Hindlimb muscle (tissue), 1 donor: ENCODE measurements around the gene LAMA2. TPM values are rescaled to one million over a fixed set of nuclear protein-coding genes. Genes with fewer than 3 reads are reported as not detected.

Source experiments
- DNase-seq: peaks from one replicate; pipeline ENCODE4 v3.0.0-alpha.2; 2013
- polyA plus RNA-seq: library from polyadenylated mRNA; unstranded; fragments of 120-200 nt; gene quantifications from one replicate; pipeline ENCODE4 v1.2.1, GENCODE V29; 2013; ENCODE audit not compliant: insufficient read length

LAMA2 gene
- polyA plus RNA-seq, 1 donor, result 130 TPM

- DNase-seq, result no peak
Observed at GRCh38 chr6:129385117-129385516, 502.2 kb downstream of the LAMA2 start.

DNA sequence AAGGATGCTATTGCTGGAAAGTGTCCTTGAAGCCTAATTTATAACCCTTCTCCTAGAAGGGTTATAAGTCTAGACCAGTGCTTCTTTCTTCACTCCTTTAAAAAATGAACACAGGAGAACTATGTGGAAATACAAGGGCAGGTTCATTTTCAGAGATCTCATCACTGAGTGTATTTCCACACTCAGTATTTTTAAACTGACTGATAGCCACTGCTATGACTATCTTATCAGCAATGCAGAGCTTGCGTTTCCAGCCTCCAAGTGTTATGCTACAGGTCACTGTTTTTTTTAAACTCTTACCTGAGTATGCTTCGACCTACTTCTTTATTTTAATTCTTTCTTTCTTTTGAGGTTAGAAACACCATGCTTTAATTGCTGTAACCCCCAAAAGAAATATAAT lies 508.0 kb downstream of the LAMA2 start:
- no peak for DNase-seq

GRCh38 chr6:129393654-129394053 lies 510.7 kb downstream of the LAMA2 start:
- DNase-seq, result no peak

DNA sequence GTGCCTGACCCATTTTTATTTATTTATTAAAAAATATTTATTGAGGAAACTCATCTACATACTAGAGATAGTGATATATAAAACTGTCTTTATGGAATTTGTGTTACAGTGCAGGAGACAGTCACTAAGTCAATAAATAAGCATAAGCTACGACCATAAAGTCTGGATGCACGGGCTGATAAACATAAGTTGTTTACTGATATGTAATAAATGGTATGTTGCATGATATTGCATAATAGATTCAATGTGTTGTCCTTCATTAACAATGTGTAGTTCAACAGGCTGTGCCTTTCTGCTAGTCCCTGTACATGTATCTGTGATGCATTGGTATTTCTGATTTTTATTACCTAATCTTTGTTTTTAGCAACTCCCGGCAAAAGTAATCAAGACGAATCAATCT lies 515.8 kb downstream of the LAMA2 start:
- no peak for DNase-seq

GRCh38 chr6:129402244-129402643 lies 519.3 kb downstream of the LAMA2 start:
- no peak for DNase-seq

- DNase-seq, result no peak
Observed at GRCh38 chr6:129411092-129411491, 528.2 kb downstream of the LAMA2 start.

GRCh38 chr6:129416337-129416990 lies 533.5 kb downstream of the LAMA2 start:
- no peak for DNase-seq

DNA sequence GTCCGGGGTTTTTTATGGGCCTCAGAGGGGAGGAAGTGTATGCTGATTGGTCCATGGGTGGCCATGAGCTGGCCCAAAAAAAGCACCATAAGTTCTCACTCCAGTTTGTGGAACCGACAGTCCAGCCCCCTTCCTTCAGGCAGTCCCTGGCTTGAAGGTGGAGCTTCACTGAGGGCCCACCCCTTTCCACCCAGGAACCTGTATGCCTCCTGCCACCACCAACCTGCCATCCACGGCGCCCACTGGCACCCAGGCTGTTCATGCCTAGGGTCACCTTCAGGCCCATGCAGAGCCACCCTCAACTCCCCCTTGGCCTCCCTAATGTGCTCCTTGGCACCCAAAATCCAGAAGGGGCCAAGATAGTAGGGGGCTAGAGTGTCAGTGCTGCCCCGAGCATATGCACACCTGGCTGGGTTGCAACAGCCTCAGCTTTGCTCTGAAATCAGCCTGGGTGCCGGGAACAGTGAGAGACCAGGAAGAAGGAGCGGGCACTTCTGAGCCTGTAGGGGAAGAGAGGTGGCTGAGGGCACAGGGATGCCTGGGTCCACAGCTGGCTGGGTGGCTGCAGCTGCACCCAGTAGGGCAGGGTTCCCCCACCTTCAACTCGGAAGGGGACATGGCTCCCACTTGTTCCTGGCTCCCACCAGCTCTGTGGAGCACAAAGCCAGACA lies 534.6 kb downstream of the LAMA2 start:
- DNase-seq, result no peak

DNA sequence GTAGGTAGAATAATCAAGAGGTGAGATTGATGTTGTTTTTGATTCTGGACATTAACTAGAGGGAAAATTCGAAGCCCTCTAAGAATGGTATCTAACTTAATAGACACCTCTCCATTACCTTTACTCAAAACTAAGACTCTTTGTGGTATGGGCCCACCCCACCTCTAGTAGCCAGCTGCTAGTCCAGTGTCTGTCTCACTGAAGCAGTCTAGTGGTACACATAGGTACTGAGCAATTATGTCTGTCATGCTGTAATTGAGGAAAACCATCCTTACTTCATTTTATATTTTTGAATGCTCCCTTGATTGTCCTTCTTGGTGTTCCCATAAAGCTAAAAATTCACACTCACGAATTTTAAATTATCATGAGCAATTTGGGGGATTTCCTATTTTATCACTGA lies 536.4 kb downstream of the LAMA2 start:
- no peak for DNase-seq

DNA sequence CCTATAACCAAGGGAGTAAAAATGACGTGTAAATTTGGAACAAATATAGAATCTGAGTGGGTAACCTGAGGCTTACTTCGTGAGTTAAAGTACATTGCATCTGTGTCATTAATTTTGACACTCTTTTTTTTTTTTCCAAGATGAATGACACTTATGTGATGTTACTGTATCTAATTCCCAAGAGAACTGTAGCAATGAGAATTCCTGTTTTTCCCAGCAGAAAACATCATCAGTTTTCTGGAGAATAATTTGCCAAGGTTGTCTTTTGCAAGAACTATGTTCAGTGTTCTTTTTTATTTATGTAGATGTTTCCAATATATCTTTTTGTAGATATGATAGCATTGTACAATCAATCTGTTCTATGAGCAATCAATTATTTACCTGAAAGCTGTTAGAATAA lies 543.4 kb downstream of the LAMA2 start:
- no peak for DNase-seq

GRCh38 chr6:129429956-129430355 lies 547.0 kb downstream of the LAMA2 start:
- DNase-seq, result no peak

DNA sequence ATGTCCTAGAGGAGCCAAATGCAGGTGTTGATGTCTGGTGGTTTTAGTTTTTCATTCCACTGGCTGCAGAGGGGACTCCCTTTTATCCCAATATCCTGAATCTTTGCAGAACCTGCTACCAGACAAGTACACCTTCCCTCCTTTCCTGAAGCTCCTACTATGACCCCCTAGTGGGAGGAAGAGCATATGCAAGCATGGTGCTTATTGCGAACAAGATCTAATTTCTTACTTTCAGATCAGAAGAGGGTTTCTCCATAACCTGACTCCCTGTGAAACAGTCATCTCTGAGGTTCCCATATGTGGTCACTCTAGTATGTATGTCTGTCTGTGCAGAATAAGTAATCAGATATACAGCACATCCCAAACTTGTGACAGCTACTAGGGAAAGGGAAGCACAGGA lies 549.8 kb downstream of the LAMA2 start:
- DNase-seq, result no peak

GRCh38 chr6:129434091-129434490 lies 551.2 kb downstream of the LAMA2 start:
- DNase-seq, result no peak

DNA sequence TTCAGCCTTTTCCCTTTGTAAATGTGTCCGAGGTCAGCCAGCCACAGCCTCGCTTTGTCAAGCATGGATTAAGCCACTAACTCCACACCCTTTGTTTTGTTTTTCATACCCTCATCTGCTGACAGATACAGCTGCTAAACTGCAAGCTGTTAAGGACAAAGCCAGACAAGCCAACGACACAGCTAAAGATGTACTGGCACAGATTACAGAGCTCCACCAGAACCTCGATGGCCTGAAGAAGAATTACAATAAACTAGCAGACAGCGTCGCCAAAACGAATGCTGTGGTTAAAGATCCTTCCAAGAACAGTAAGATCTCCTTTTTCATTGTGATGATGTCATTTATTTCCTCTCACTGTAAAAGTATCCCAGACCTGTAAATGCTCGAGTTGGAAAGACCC lies 557.8 kb downstream of the LAMA2 start:
- no peak for DNase-seq

GRCh38 chr6:129444683-129445082 lies 561.7 kb downstream of the LAMA2 start:
- DNase-seq, result no peak

- no peak for DNase-seq
Observed at GRCh38 chr6:129446272-129447197, 563.6 kb downstream of the LAMA2 start.

DNA sequence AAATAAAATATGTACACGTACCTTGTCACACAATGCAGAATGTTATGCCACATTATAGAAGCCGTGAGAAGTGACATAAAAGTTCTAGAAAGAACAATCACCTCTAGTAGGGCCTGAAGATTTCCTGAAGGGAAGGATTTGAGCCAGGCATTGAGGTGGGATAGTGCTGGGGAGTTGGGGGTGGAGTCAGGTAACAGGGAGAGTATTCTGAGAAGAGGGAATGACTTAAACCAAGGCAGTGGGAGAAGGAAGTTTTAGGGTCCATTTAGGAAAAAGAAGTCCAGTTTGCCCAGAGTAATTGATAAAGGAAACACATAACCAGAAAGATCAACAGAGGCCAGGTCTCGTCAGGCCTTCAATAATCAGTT lies 564.2 kb downstream of the LAMA2 start:
- no peak for DNase-seq

- DNase-seq, result no peak
Observed at GRCh38 chr6:129448965-129449364, 566.0 kb downstream of the LAMA2 start.

DNA sequence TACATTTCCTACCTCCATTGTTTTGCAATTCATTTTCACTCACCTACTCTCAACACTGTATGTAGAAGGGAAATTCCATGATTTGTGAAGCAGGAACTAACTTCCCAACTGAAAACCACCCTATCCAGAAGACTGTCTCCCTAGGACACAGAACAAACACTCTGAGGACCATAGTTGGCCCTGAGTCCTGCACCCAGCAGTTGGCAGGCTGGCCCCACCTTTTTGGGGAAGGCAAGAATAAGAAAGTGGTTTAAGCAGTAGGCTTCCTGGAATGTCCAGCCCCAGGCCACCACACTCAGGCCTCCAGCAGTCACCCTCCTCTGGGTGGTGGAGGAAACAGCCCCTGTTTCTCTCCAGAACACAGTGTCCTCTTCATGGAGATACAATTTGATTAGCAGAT lies 568.2 kb downstream of the LAMA2 start:
- no peak for DNase-seq

DNA sequence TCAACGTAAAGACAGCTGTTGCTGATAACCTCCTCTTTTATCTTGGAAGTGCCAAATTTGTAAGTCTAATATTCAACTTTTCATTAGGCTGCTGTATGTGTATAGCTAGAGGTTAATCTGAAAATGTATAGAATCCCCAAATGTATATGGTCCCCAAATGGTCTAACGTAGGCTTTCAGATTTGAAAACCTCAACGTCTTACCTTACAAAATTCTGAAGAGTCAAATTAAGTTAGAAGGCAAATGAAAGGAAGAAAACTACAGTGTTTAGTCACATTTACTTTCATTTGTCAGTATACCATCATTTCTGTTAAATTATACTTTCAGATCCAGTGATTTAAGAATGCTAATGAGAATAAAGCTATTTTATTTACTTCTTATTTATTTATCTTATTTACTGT lies 570.1 kb downstream of the LAMA2 start:
- DNase-seq, result no peak

DNA sequence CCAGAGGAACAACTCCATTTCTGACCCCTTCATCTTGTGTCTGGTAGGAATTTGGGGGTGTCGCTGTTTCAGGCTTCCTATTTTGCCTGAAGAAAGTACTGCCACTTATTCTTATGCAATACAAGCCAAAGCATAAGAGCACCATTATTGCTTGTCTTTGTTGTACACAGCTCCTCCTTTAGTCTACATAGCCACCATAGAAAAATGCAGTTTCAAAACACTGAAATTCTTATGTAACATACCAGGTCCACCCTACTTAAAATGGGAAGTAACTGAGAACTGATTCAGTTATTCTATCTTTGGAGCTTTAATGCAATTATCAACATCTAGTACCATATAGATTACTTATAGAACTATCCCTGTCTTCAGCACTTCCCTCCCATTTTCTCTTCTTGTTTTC lies 571.5 kb downstream of the LAMA2 start:
- DNase-seq, result no peak

GRCh38 chr6:129455126-129455769 lies 572.3 kb downstream of the LAMA2 start:
- no peak for DNase-seq

- DNase-seq, result no peak
Observed at GRCh38 chr6:129460221-129460620, 577.3 kb downstream of the LAMA2 start.
